ACC112 (cell line): ENCODE results near the gene CERK.

ENCODE experiments used
- H2AFZ ChIP-seq: fragments of 200-600 bp; sonication (generic); one replicate; pipeline ENCODE4 v1.6.0; 2017; ENCODE audit warnings: antibody characterized with exemption, low read length; ENCODE audit not compliant: unreplicated experiment
- H3K27ac ChIP-seq: fragments of 200-600 bp; sonication (generic); 2 replicates; pipeline ENCODE4 v1.5.1; 2014; ENCODE audit warnings: low read depth, mild to moderate bottlenecking, antibody characterized with exemption, low read length, moderate library complexity
- H3K27me3 ChIP-seq: fragments of 200-600 bp; sonication (generic); 2 replicates; pipeline ENCODE4 v1.6.1; 2014; ENCODE audit warnings: mild to moderate bottlenecking, antibody characterized with exemption, low read length, moderate library complexity, mixed read lengths; ENCODE audit not compliant: insufficient read depth
- H3K36me3 ChIP-seq: fragments of 200-600 bp; sonication (generic); 2 replicates; pipeline ENCODE4 v1.6.1; 2016; ENCODE audit warnings: mild to moderate bottlenecking, antibody characterized with exemption, low read length, moderate library complexity, mixed read lengths; ENCODE audit not compliant: insufficient read depth
- H3K4me1 ChIP-seq: fragments of 200-600 bp; sonication (generic); one replicate; pipeline ENCODE4 v1.6.1; 2016; ENCODE audit warnings: low read length, mixed read lengths; ENCODE audit not compliant: insufficient read depth, unreplicated experiment, control insufficient read depth
- H3K4me3 ChIP-seq: fragments of 200-600 bp; sonication (generic); 2 replicates; pipeline ENCODE4 v1.5.1; 2014; ENCODE audit warnings: mild to moderate bottlenecking, low read depth, low read length
- H3K79me2 ChIP-seq: fragments of 200-600 bp; sonication (generic); one replicate; pipeline ENCODE4 v1.6.0; 2016; ENCODE audit warnings: low read length; ENCODE audit not compliant: control insufficient read depth, unreplicated experiment, insufficient read depth

Gene CERK

GRCh38 chr22:46708766-46709330 lies 29.2 kb downstream of the CERK start:
- Histone ChIP-seq H3K27me3 (no peaks in the 10 kb centered on the region), H3K79me2 (no peaks in the 10 kb centered on the region), H3K27ac (no peak overlapping the region), H3K36me3 (no peaks in the 10 kb centered on the region), H3K4me3 (no peak overlapping the region), H3K4me1 (no peaks in the 10 kb centered on the region), H2AFZ (no peak overlapping the region)

GRCh38 chr22:46707827-46708570 lies 30.1 kb downstream of the CERK start:
- no peak overlapping the region for H3K4me3 ChIP-seq
- H3K79me2 ChIP-seq: no peaks in the 10 kb centered on the region
- H3K36me3 ChIP-seq: no peaks in the 10 kb centered on the region
- no peak overlapping the region for H3K27ac ChIP-seq
- H3K4me1 ChIP-seq: no peaks in the 10 kb centered on the region
- no peak overlapping the region for H2AFZ ChIP-seq
- H3K27me3 ChIP-seq: no peaks in the 10 kb centered on the region

GRCh38 chr22:46707305-46707704 lies 30.7 kb downstream of the CERK start:
- no peaks in the 10 kb centered on the region for H3K36me3 ChIP-seq

GRCh38 chr22:46706060-46706459 lies 32.0 kb downstream of the CERK start:
- Histone ChIP-seq H3K36me3 (no peaks in the 10 kb centered on the region), H3K4me1 (no peaks in the 10 kb centered on the region)

More at GRCh38 chr22:46707305-46707704, 30.7 kb downstream of the CERK start:
- Histone ChIP-seq H2AFZ (no peak overlapping the region), H3K27me3 (no peaks in the 10 kb centered on the region), H3K4me3 (no peak overlapping the region), H3K27ac (no peak overlapping the region), H3K79me2 (no peaks in the 10 kb centered on the region), H3K4me1 (no peaks in the 10 kb centered on the region)

GRCh38 chr22:46703996-46704370 lies 34.1 kb downstream of the CERK start:
- Histone ChIP-seq H3K79me2 (no peaks in the 10 kb centered on the region), H3K4me1 (no peaks in the 10 kb centered on the region), H3K27ac (no peak overlapping the region), H3K36me3 (no peaks in the 10 kb centered on the region), H2AFZ (no peak overlapping the region), H3K4me3 (no peak overlapping the region), H3K27me3 (no peaks in the 10 kb centered on the region)

More at GRCh38 chr22:46706060-46706459, 32.0 kb downstream of the CERK start:
- Histone ChIP-seq H3K27me3 (no peaks in the 10 kb centered on the region), H3K79me2 (no peaks in the 10 kb centered on the region), H2AFZ (no peak overlapping the region), H3K27ac (no peak overlapping the region), H3K4me3 (no peak overlapping the region)

GRCh38 chr22:46703171-46703995 lies 34.7 kb downstream of the CERK start:
- no peaks in the 10 kb centered on the region for H3K79me2 ChIP-seq
- no peaks in the 10 kb centered on the region for H3K27me3 ChIP-seq
- no peak overlapping the region for H3K27ac ChIP-seq
- no peak overlapping the region for H3K4me3 ChIP-seq
- no peaks in the 10 kb centered on the region for H3K36me3 ChIP-seq
- no peaks in the 10 kb centered on the region for H3K4me1 ChIP-seq
- no peak overlapping the region for H2AFZ ChIP-seq

- no peak overlapping the region for H2AFZ ChIP-seq
- no peaks in the 10 kb centered on the region for H3K79me2 ChIP-seq
- no peaks in the 10 kb centered on the region for H3K36me3 ChIP-seq
- no peak overlapping the region for H3K4me3 ChIP-seq
- no peaks in the 10 kb centered on the region for H3K4me1 ChIP-seq
- no peak overlapping the region for H3K27ac ChIP-seq
- H3K27me3 ChIP-seq: no peaks in the 10 kb centered on the region
Observed at GRCh38 chr22:46701262-46701661, 36.8 kb downstream of the CERK start.

GRCh38 chr22:46699091-46699490 lies 39.0 kb downstream of the CERK start:
- H3K4me3 ChIP-seq: no peak overlapping the region
- H3K27me3 ChIP-seq: no peaks in the 10 kb centered on the region
- no peak overlapping the region for H2AFZ ChIP-seq
- no peaks in the 10 kb centered on the region for H3K79me2 ChIP-seq
- no peak overlapping the region for H3K27ac ChIP-seq
- no peaks in the 10 kb centered on the region for H3K36me3 ChIP-seq
- no peaks in the 10 kb centered on the region for H3K4me1 ChIP-seq

- Histone ChIP-seq H3K4me3 (no peak overlapping the region), H3K79me2 (no peaks in the 10 kb centered on the region), H3K4me1 (no peaks in the 10 kb centered on the region), H3K36me3 (no peaks in the 10 kb centered on the region), H3K27ac (no peak overlapping the region), H3K27me3 (no peaks in the 10 kb centered on the region), H2AFZ (no peak overlapping the region)
Observed at GRCh38 chr22:46697811-46698515, 40.1 kb downstream of the CERK start.

GRCh38 chr22:46696614-46697013 lies 41.4 kb downstream of the CERK start:
- Histone ChIP-seq H3K36me3 (no peaks in the 10 kb centered on the region), H3K4me3 (no peak overlapping the region), H3K79me2 (no peaks in the 10 kb centered on the region), H3K27me3 (no peaks in the 10 kb centered on the region), H3K4me1 (no peaks in the 10 kb centered on the region), H3K27ac (no peak overlapping the region), H2AFZ (no peak overlapping the region)
